Cardiac fibroblast (primary cell): Measurements from ENCODE around the gene PIGS.
A peak's percentile ranks its signal among the peaks of the same experiment; 100 is the strongest.

Experiments used
- DNase-seq, 2 donors: peaks; one replicate each; pipeline versions ENCODE4 v3.0.0 to v3.0.0-alpha.2; 2010; ENCODE audit warnings: low read depth in 2 of 2
- H3K4me3 ChIP-seq, 2 donors: replicated peaks in 1 of 2; 1 replicate in 1 of 2; 2 replicates in 1 of 2; pipeline ENCODE4 v1.5.1; 2011; ENCODE audit warnings: low read depth in 2 of 2, low read length in 2 of 2, mild to moderate bottlenecking in 2 of 2, moderate library complexity in 1 of 2
- TF ChIP-seq, protein P1 (sequence below): IDR thresholded peaks from one replicate; pipeline ENCODE4 v1.5.1; 2011; ENCODE audit warnings: low read depth, mild to moderate bottlenecking, low read length, inconsistent platforms

PIGS gene

GRCh38 chr17:28597606-28598383 is 26.5 kb upstream of the PIGS start:
- peak overlapping the region; percentile 77 to 80 for H3K4me3 ChIP-seq
- DNase-seq, result no peak
- TF ChIP-seq, protein P1, sequence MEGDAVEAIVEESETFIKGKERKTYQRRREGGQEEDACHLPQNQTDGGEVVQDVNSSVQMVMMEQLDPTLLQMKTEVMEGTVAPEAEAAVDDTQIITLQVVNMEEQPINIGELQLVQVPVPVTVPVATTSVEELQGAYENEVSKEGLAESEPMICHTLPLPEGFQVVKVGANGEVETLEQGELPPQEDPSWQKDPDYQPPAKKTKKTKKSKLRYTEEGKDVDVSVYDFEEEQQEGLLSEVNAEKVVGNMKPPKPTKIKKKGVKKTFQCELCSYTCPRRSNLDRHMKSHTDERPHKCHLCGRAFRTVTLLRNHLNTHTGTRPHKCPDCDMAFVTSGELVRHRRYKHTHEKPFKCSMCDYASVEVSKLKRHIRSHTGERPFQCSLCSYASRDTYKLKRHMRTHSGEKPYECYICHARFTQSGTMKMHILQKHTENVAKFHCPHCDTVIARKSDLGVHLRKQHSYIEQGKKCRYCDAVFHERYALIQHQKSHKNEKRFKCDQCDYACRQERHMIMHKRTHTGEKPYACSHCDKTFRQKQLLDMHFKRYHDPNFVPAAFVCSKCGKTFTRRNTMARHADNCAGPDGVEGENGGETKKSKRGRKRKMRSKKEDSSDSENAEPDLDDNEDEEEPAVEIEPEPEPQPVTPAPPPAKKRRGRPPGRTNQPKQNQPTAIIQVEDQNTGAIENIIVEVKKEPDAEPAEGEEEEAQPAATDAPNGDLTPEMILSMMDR, result no peak

DNA sequence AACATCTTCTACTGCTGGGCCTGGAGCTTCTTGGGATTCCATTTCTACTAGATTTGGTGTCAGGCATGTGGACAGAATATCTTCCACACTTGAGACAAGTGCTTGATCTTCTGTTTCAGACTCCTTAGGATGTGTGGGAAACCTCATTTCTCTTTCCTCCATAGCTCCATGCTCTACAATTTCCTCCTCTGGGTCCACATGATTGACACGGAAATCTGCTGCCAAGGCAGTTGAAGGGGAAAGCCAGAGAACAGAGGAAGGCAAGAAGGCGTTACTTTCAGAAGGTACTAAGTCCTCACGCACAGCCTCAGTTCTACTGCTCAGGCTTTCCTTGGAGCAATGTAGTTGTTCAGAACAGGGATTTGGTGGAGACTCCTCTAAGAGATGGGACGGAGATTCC is 20.9 kb upstream of the PIGS start:
- TF ChIP-seq, protein P1, result no peak
- no peak for DNase-seq
- no peak overlapping the region for H3K4me3 ChIP-seq

GRCh38 chr17:28585851-28586250 is 14.5 kb upstream of the PIGS start:
- H3K4me3 ChIP-seq, result no peak overlapping the region
- DNase-seq, result no peak
- TF ChIP-seq, protein P1, result no peak

- no peak overlapping the region for H3K4me3 ChIP-seq
- DNase-seq, result no peak
- TF ChIP-seq, protein P1, result no peak
Measured at GRCh38 chr17:28584434-28584833, 13.1 kb upstream of the PIGS start.

- no peak overlapping the region for H3K4me3 ChIP-seq
- TF ChIP-seq, protein P1, result no peak
- no peak for DNase-seq
Measured at GRCh38 chr17:28582513-28582912, 11.2 kb upstream of the PIGS start.

DNA sequence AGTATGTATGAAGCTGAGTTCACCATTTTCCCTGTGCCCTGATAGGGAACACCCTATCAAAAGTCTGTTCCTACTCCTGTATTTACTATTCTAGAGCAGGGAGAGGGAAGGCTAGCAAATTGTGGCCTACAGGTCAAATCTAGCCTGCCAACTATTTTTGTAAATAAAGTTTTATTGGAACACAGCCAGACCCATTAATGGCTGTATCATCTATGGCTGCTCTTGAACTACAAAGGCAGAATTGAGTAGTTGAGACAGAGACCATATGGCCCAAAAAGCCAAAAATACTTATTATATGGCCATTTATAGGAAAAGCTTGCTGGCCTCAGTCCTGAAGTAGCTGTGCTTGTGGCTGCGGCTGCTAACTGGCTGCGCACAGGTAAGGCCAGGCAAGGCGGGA is 9.6 kb upstream of the PIGS start:
- DNase-seq, result no peak
- TF ChIP-seq, protein P1, result no peak
- H3K4me3 ChIP-seq, result no peak overlapping the region

- H3K4me3 ChIP-seq, result no peak overlapping the region
- TF ChIP-seq, protein P1, result no peak
- no peak for DNase-seq
Measured at GRCh38 chr17:28579526-28579925, 8.2 kb upstream of the PIGS start.
